Body of pancreas (tissue), 4 donors: ENCODE measurements around the gene ESRRA.

ENCODE experiments used
- POLR2A ChIP-seq, 3 donors: fragments of 450-650 bp; IDR thresholded peaks; one replicate each; pipeline ENCODE4 v1.6.1; 2016; ENCODE audit warnings: antibody characterized with exemption in 3 of 3, mild to moderate bottlenecking in 2 of 3
- TF ChIP-seq, protein P1 (sequence below), 7 experiments: fragments of 450-650 bp in 4 of 7; fragments of 200-600 bp in 3 of 7; sonication (generic) in 3 of 7; IDR thresholded peaks; one replicate each; pipeline ENCODE4 v1.5.1; 2016 to 2019; ENCODE audit warnings: antibody characterized with exemption in 7 of 7

DNA sequence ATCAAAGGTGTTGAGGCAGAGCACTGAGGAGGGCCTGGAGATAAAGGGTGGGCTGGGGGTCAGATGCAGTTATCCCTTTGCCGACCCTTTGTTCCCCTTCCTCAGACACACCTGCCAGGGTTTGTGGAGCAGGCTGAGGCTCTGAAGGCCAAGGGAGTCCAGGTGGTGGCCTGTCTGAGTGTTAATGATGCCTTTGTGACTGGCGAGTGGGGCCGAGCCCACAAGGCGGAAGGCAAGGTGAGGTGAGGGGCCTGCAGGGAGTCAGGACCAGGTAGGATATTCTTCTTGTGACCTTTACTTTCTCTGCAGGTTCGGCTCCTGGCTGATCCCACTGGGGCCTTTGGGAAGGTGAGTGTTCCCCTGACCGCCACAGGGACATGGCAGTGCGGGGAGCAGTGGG is 15.2 kb downstream of the ESRRA start:
- TF ChIP-seq, protein P1, sequence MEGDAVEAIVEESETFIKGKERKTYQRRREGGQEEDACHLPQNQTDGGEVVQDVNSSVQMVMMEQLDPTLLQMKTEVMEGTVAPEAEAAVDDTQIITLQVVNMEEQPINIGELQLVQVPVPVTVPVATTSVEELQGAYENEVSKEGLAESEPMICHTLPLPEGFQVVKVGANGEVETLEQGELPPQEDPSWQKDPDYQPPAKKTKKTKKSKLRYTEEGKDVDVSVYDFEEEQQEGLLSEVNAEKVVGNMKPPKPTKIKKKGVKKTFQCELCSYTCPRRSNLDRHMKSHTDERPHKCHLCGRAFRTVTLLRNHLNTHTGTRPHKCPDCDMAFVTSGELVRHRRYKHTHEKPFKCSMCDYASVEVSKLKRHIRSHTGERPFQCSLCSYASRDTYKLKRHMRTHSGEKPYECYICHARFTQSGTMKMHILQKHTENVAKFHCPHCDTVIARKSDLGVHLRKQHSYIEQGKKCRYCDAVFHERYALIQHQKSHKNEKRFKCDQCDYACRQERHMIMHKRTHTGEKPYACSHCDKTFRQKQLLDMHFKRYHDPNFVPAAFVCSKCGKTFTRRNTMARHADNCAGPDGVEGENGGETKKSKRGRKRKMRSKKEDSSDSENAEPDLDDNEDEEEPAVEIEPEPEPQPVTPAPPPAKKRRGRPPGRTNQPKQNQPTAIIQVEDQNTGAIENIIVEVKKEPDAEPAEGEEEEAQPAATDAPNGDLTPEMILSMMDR (IDR thresholded peaks at IDR 0.05) = no peak
- no peak for TF ChIP-seq POLR2A (IDR thresholded peaks at IDR 0.05)
